ENCODE measurements around the gene AP4B1. TPM values are rescaled to one million over a fixed set of nuclear protein-coding genes. Genes with fewer than 3 reads are reported as not detected.

Gene AP4B1
- total RNA-seq, 1 experiment from 2014 or later, result 11.1 TPM

- Histone ChIP-seq H3K79me2 (ENCODE audit: insufficient read depth, low read length) (peaks cover 26% of the 10 kb centered on the region), H3K36me3 (ENCODE audit: control insufficient read depth in 1 of 2, insufficient read depth in 2 of 2, low read length in 2 of 2) (peaks cover 8 to 12% of the 10 kb centered on the region in 2 experiments; a peak in 2 of 4 replicates), H3K27ac (ENCODE audit: low read depth, low read length) (peak overlapping the region; percentile 83), H4K20me1 (ENCODE audit: insufficient read depth) (no peaks in the 10 kb centered on the region), H3K4me1 (ENCODE audit: control insufficient read depth in 1 of 2, insufficient read depth in 2 of 2, low read length in 2 of 2) (peaks cover 4 to 15% of the 10 kb centered on the region in 2 experiments; a peak in 3 of 4 replicates), H3K9me2 (ENCODE audit: insufficient read depth) (no peaks in the 10 kb centered on the region), H3K27me3 (ENCODE audit: insufficient read depth, low read length) (no peaks in the 10 kb centered on the region), H3K4me3 (replicated peaks in 1 of 2; ENCODE audit: low read depth in 1 of 2, low read length in 2 of 2) (peak overlapping the region; percentile 99), H3K9me3 (ENCODE audit: control insufficient read depth in 1 of 2, insufficient read depth in 1 of 2, low read depth in 1 of 2, low read length in 2 of 2) (no peaks in the 10 kb centered on the region), H2AFZ (ENCODE audit: low read depth, low read length, poor library complexity, severe bottlenecking) (peak overlapping the region; percentile 49), H3K9ac (ENCODE audit: low read length) (peak overlapping the region; percentile 90), H3K4me2 (ENCODE audit: low read length) (peak overlapping the region; percentile 86)
- intact Hi-C loops (cut with micrococcal nuclease), result loop anchor here (1.0 to 10.0 kb wide), 3 partner anchors 24 to 771 kb away; partner anchors contain the start of genes HIPK1 and RSBN1
- DNase-seq (ENCODE audit: low read depth, low spot score) (no peak), ATAC-seq (peak; percentile 28)
- TSS peak; percentile 70 for BruUV-seq (replicated peaks)
- peak; percentile 55; the same call in 1 of the 2 replicates for TF ChIP-seq ZFX (IDR thresholded peaks at IDR 0.05)
- TF ChIP-seq JUND (IDR thresholded peaks at IDR 0.05), result peak; percentile 31; the same call in 1 of the 2 replicates
- no peak for TF ChIP-seq CBX3 (IDR thresholded peaks at IDR 0.05; ENCODE audit: low read depth)
- TF ChIP-seq POLR2AphosphoS5 (IDR thresholded peaks at IDR 0.05; ENCODE audit: low read depth, low read length), result no peak
- RAD21 ChIA-PET (ENCODE audit: low non-redundant PET in 1 of 2, low total read pairs in 2 of 2, uncharacterized antibody in 2 of 2, unreplicated experiment in 2 of 2), result interaction anchor here in 1 of 2 experiments (1.4 kb wide), 1 partner anchor 24 kb away, joined by 3 read pairs; the partner anchor contains the start of gene HIPK1
- POLR2A ChIA-PET, result interaction anchor here (3.4 kb wide), 1 partner anchor 25 kb away, joined by 24 read pairs; the partner anchor contains the start of gene HIPK1
- CTCF ChIA-PET, result interaction anchor here (0.9 to 1.7 kb wide), 2 partner anchors 23 to 832 kb away, joined by 3 to 5 read pairs; partner anchors contain the start of gene HIPK1
Observed at GRCh38 chr1:113905435-113905861, 849 bp upstream of the AP4B1 start.

GRCh38 chr1:113904293-113904673 is 316 bp downstream of the AP4B1 start:
- Histone ChIP-seq H3K4me2 (ENCODE audit: low read length) (peak overlapping the region; percentile 86), H3K9me2 (ENCODE audit: insufficient read depth) (no peaks in the 10 kb centered on the region), H3K4me3 (replicated peaks in 1 of 2; ENCODE audit: low read depth in 1 of 2, low read length in 2 of 2) (peak overlapping the region; percentile 99), H3K79me2 (ENCODE audit: insufficient read depth, low read length) (peaks cover 26% of the 10 kb centered on the region), H3K27me3 (ENCODE audit: insufficient read depth, low read length) (no peaks in the 10 kb centered on the region), H3K9me3 (ENCODE audit: control insufficient read depth in 1 of 2, insufficient read depth in 1 of 2, low read depth in 1 of 2, low read length in 2 of 2) (no peaks in the 10 kb centered on the region), H4K20me1 (ENCODE audit: insufficient read depth) (no peaks in the 10 kb centered on the region), H3K9ac (ENCODE audit: low read length) (peak overlapping the region; percentile 68), H3K4me1 (ENCODE audit: control insufficient read depth in 1 of 2, insufficient read depth in 2 of 2, low read length in 2 of 2) (peaks cover 4 to 15% of the 10 kb centered on the region in 2 experiments; a peak in 3 of 4 replicates), H3K27ac (ENCODE audit: low read depth, low read length) (peak overlapping the region; percentile 83), H3K36me3 (ENCODE audit: control insufficient read depth in 1 of 2, insufficient read depth in 2 of 2, low read length in 2 of 2) (peaks cover 6 to 8% of the 10 kb centered on the region in 2 experiments; a peak in 1 of 4 replicates), H2AFZ (ENCODE audit: low read depth, low read length, poor library complexity, severe bottlenecking) (peak overlapping the region; percentile 4)
- peak; percentile 35 for ATAC-seq
- POLR2A ChIA-PET, result interaction anchor here (0.7 to 3.4 kb wide), 2 partner anchors 21 to 26 kb away, joined by 4 to 24 read pairs; partner anchors contain the start of gene HIPK1
- no peak for DNase-seq (ENCODE audit: low read depth, low spot score)
- RAD21 ChIA-PET (ENCODE audit: low non-redundant PET in 1 of 2, low total read pairs in 2 of 2, uncharacterized antibody in 2 of 2, unreplicated experiment in 2 of 2), result interaction anchor here in 1 of 2 experiments (0.7 kb wide), 1 partner anchor 48 kb away, joined by 3 read pairs; no protein-coding TSS in a partner anchor
- intact Hi-C loops (cut with micrococcal nuclease), result loop anchor here (5.0 to 10.0 kb wide), 2 partner anchors 67 to 769 kb away; no protein-coding TSS in a partner anchor
- CTCF ChIA-PET, result interaction anchor here (0.6 kb wide), 1 partner anchor 914 kb away, joined by 6 read pairs; no protein-coding TSS in a partner anchor
- TSS peak; percentile 68 for BruUV-seq (replicated peaks)
- TF ChIP-seq ZFX (IDR thresholded peaks at IDR 0.05), result no peak
- TF ChIP-seq TCF7L2 (IDR thresholded peaks at IDR 0.05; ENCODE audit: borderline replicate concordance, extremely low read depth, insufficient read depth, insufficient read length), result no peak
- no peak for TF ChIP-seq EZH2phosphoT487 (IDR thresholded peaks at IDR 0.05; ENCODE audit: borderline replicate concordance)
- no peak for TF ChIP-seq ZNF274 (IDR thresholded peaks at IDR 0.05; ENCODE audit: low read depth, low read length)
- TF ChIP-seq CEBPB (IDR thresholded peaks at IDR 0.05; ENCODE audit: low read depth), result no peak
- TF ChIP-seq ATF3 (IDR thresholded peaks at IDR 0.05), result no peak
- no peak for TF ChIP-seq MAX (IDR thresholded peaks at IDR 0.05)
- no peak for TF ChIP-seq ZBTB33 (IDR thresholded peaks at IDR 0.05; ENCODE audit: extremely low read depth, insufficient replicate concordance, low read length)
- no peak for TF ChIP-seq SP1 (IDR thresholded peaks at IDR 0.05; ENCODE audit: low read depth)
- no peak for TF ChIP-seq EGR1 (IDR thresholded peaks at IDR 0.05; ENCODE audit: low read depth)
- TF ChIP-seq POLR2A (IDR thresholded peaks at IDR 0.05; ENCODE audit: borderline replicate concordance, extremely low read depth, insufficient read depth, insufficient read length), result no peak
- no peak for TF ChIP-seq CTCF (IDR thresholded peaks at IDR 0.05 in 2 of 3, conservative IDR thresholded peaks at IDR 0.05 in 1 of 3; ENCODE audit: borderline replicate concordance in 1 of 3, insufficient read depth in 1 of 3, low read depth in 2 of 3, low read length in 2 of 3)
